Fibroblast of pulmonary artery (primary cell): ENCODE results near the gene NUP214.

Experiments used
- DNase-seq: peaks from one replicate; pipeline ENCODE4 v3.0.0-alpha.2; 2010; ENCODE audit warnings: low read depth
- H3K4me3 ChIP-seq: replicated peaks from 2 replicates; pipeline ENCODE4 v1.5.1; 2011; ENCODE audit warnings: low read depth, mild to moderate bottlenecking, control low read depth, low read length, moderate library complexity
- CTCF ChIP-seq: IDR thresholded peaks from 2 replicates; pipeline ENCODE4 v1.5.1; 2011; ENCODE audit warnings: mild to moderate bottlenecking, control low read depth, low read length, inconsistent platforms; ENCODE audit errors: missing control alignments

Gene NUP214

GRCh38 chr9:131276094-131276888 is 150.9 kb downstream of the NUP214 start, which contains the start of gene FAM78A:
TSS of gene FAM78A (minus strand) at chr9:131276510. CDS start at chr9:131276179, 331 bp downstream.
- no peak within 1 kb of the TSS for H3K4me3 ChIP-seq
- no peak for DNase-seq
- TF ChIP-seq CTCF, result no peak

- TF ChIP-seq CTCF, result no peak
- DNase-seq, result no peak
- H3K4me3 ChIP-seq, result no peak overlapping the region
These were observed 151.5 kb downstream of the NUP214 start for GRCh38 chr9:131276891-131277286.

- peak overlapping the region; percentile 38 for H3K4me3 ChIP-seq
- DNase-seq, result no peak
- TF ChIP-seq CTCF, result no peak
These were observed 152.0 kb downstream of the NUP214 start for GRCh38 chr9:131277287-131277909.

- peak overlapping the region; percentile 38 for H3K4me3 ChIP-seq
- no peak for TF ChIP-seq CTCF
- peak; percentile 81 for DNase-seq
These were observed 152.7 kb downstream of the NUP214 start for GRCh38 chr9:131277910-131278701.

- no peak for TF ChIP-seq CTCF
- DNase-seq, result no peak
- H3K4me3 ChIP-seq, result no peak overlapping the region
These were observed 153.3 kb downstream of the NUP214 start for GRCh38 chr9:131278702-131279111.

GRCh38 chr9:131279196-131279862 is 153.9 kb downstream of the NUP214 start:
- no peak for DNase-seq
- no peak for TF ChIP-seq CTCF
- no peak overlapping the region for H3K4me3 ChIP-seq
